GM12878 (cell line): Measurements from ENCODE around the gene HK1. TPM values are rescaled to one million over a fixed set of nuclear protein-coding genes. Genes with fewer than 3 reads are reported as not detected.

Source experiments
- ATAC-seq: fragments of 200-7000 bp; cut with Tn5 transposase; 3 replicates; pipeline ENCODE4 v1.9.1; 2020; ENCODE audit warnings: mild to moderate bottlenecking, moderate library complexity
- BruUV-seq: library from RNA; stranded (reverse); fragments of 400-500 nt; replicated peaks from 2 replicates; lab custom pipeline; 2021; lab: Mats Ljungman, UMichigan
- CTCF ChIA-PET: fragments of 300-600 bp; sonication (Branson Sonifier 250); formaldehyde crosslinking; extraction: SDS; loops from one replicate; lab custom pipeline; 2021; ENCODE audit warnings: inconsistent platforms; lab: Yijun Ruan, JAX
- POLR2A ChIA-PET: fragments of 350-600 bp; formaldehyde crosslinking; extraction: SDS; loops from one replicate; lab custom pipeline; 2021; ENCODE audit warnings: inconsistent platforms; lab: Charles Lee
- RAD21 ChIA-PET: fragments of 300-600 bp; sonication (Branson Sonifier 250); formaldehyde crosslinking; loops from one replicate; lab custom pipeline; 2023; ENCODE audit warnings: antibody characterized with exemption; ENCODE audit not compliant: unreplicated experiment; lab: Charles Lee
- SMC1A ChIA-PET: fragments of 300-600 bp; sonication (Branson Sonifier 250); formaldehyde crosslinking; loops from one replicate; lab custom pipeline; 2023; ENCODE audit not compliant: unreplicated experiment, uncharacterized antibody; lab: Charles Lee
- DNase-seq: peaks from one replicate; pipeline ENCODE4 v3.0.0-alpha.2; 2011; ENCODE audit warnings: low read depth, low spot score
- FAIRE-seq: peaks from 3 replicates; lab custom pipeline; 2011; peaks lifted over from hg19 to GRCh38; lab: Jason Lieb, UNC
- H2AFZ ChIP-seq: 2 replicates; pipeline ENCODE4 v1.6.0; 2011; ENCODE audit warnings: low read depth, low read length, control low read depth; ENCODE audit not compliant: control insufficient read depth
- H3K27ac ChIP-seq: 2 replicates; pipeline ENCODE4 v1.5.1; 2011; ENCODE audit warnings: control low read depth; ENCODE audit not compliant: control insufficient read depth, insufficient read depth
- H3K27me3 ChIP-seq, 2 experiments: replicated peaks in 1 of 2; 2 replicates each; pipeline versions ENCODE4 v1.6.0 to v1.6.1; 2011; ENCODE audit warnings: low read length in 1 of 2; ENCODE audit not compliant: control insufficient read depth in 2 of 2, insufficient read depth in 2 of 2
- H3K36me3 ChIP-seq, 2 experiments: 2 replicates each; pipeline ENCODE4 v1.5.1; 2011; ENCODE audit warnings: low read length in 1 of 2; ENCODE audit not compliant: control insufficient read depth in 2 of 2, insufficient read depth in 2 of 2
- H3K4me1 ChIP-seq: 2 replicates; pipeline ENCODE4 v1.6.1; 2011; ENCODE audit warnings: mild to moderate bottlenecking, low read length, moderate library complexity, mixed read lengths; ENCODE audit not compliant: control insufficient read depth, insufficient read depth
- H3K4me2 ChIP-seq: 2 replicates; pipeline ENCODE4 v1.6.0; 2011; ENCODE audit warnings: control low read depth; ENCODE audit not compliant: control insufficient read depth, insufficient read depth
- H3K4me3 ChIP-seq: fragments of 200-600 bp; sonication (generic); 2 replicates; pipeline ENCODE4 v1.5.1; 2016
- H3K79me2 ChIP-seq: 2 replicates; pipeline ENCODE4 v1.6.0; 2011; ENCODE audit warnings: low read length; ENCODE audit not compliant: control insufficient read depth, insufficient read depth
- H3K9ac ChIP-seq: 2 replicates; pipeline ENCODE4 v1.8.0; 2011; ENCODE audit warnings: low read length, control low read depth, mixed read lengths; ENCODE audit not compliant: control insufficient read depth, insufficient read depth
- H3K9me3 ChIP-seq: replicated peaks from 3 replicates; pipeline ENCODE4 v1.5.1; 2011; ENCODE audit warnings: mild to moderate bottlenecking, low read length; ENCODE audit not compliant: control insufficient read depth, insufficient read depth
- H4K20me1 ChIP-seq: 2 replicates; pipeline ENCODE4 v1.6.0; 2011; ENCODE audit not compliant: control insufficient read depth, insufficient read depth
- CHD4 ChIP-seq: fragments of 200-600 bp; sonication (generic); IDR thresholded peaks from 2 replicates; pipeline ENCODE4 v1.6.1; 2016; ENCODE audit warnings: mild to moderate bottlenecking
- CTCF ChIP-seq, 3 experiments: IDR thresholded peaks in 2 of 3; conservative IDR thresholded peaks in 1 of 3; 2 replicates each; pipeline ENCODE4 v1.5.1; 2011; ENCODE audit warnings: low read depth in 3 of 3, low read length in 3 of 3, mild to moderate bottlenecking in 3 of 3, control low read depth in 2 of 3, moderate library complexity in 2 of 3, inconsistent platforms in 1 of 3, mixed read lengths in 1 of 3; ENCODE audit not compliant: control insufficient read depth in 2 of 3, insufficient read depth in 1 of 3; ENCODE audit errors: extremely low read depth in 1 of 3
- E2F8 ChIP-seq: fragments of 450-650 bp; IDR thresholded peaks from 2 replicates; pipeline ENCODE4 v1.6.1; 2018; ENCODE audit warnings: mild to moderate bottlenecking, low read depth, moderate library complexity; ENCODE audit not compliant: partially characterized antibody
- FOXK2 ChIP-seq: fragments of 450-650 bp; IDR thresholded peaks from 2 replicates; pipeline ENCODE4 v1.6.1; 2017; ENCODE audit warnings: mild to moderate bottlenecking, moderate library complexity
- MEF2B ChIP-seq: fragments of 450-650 bp; IDR thresholded peaks from 2 replicates; pipeline ENCODE4 v1.6.1; 2018; ENCODE audit warnings: mild to moderate bottlenecking, moderate library complexity; ENCODE audit not compliant: partially characterized antibody, poor library complexity, severe bottlenecking
- NR2C2 ChIP-seq: IDR thresholded peaks from 2 replicates; pipeline ENCODE4 v1.6.1; 2011; ENCODE audit warnings: borderline replicate concordance, low read depth; ENCODE audit not compliant: control insufficient read depth, insufficient read length
- PAX5 ChIP-seq: IDR thresholded peaks from 2 replicates; pipeline ENCODE4 v1.6.1; 2011; ENCODE audit warnings: low read depth, low read length, borderline replicate concordance
- SMAD5 ChIP-seq: IDR thresholded peaks from 2 replicates; pipeline ENCODE4 v1.6.1; 2016; ENCODE audit warnings: antibody characterized with exemption, low read depth
- STAT1 ChIP-seq: fragments of 450-650 bp; conservative IDR thresholded peaks from 2 replicates; pipeline ENCODE4 v1.6.1; 2014; ENCODE audit warnings: antibody characterized with exemption, mild to moderate bottlenecking
- WRNIP1 ChIP-seq: IDR thresholded peaks from 2 replicates; pipeline ENCODE4 v1.6.1; 2011; ENCODE audit warnings: low read depth, low read length, improper control_type of control experiment, borderline replicate concordance
- ZNF207 ChIP-seq: fragments of 450-650 bp; IDR thresholded peaks from 2 replicates; pipeline ENCODE4 v1.6.1; 2014; ENCODE audit warnings: antibody characterized with exemption, mild to moderate bottlenecking, borderline replicate concordance
- whole genome bisulfite sequencing: methylation state at CpG from one replicate; pipeline ENCODE4 v1.1.6; 2016; ENCODE audit warnings: low lambda C conversion rate; ENCODE audit not compliant: insufficient replicate concordance, insufficient coverage; ENCODE audit errors: missing lambda C conversion rate; 5-methylcytosine and 5-hydroxymethylcytosine counted together
- in situ Hi-C: fragments of 300-500 bp; cut with MboI; formaldehyde crosslinking; loops from 9 replicates; pipeline ENCODE4 v1.14.3; 2018; ENCODE audit warnings: mixed read lengths
- intact Hi-C: fragments of 100-400 bp; cut with micrococcal nuclease; formaldehyde crosslinking; loops from one replicate; pipeline ENCODE4 v1.14.2; 2022; ENCODE audit not compliant: unreplicated experiment
- polyA plus RNA-seq, 11 experiments: library from polyadenylated mRNA; depleted of rRNA in 4 of 11; unstranded in 6 of 11; stranded (reverse) in 5 of 11; fragments of >200 nt; fragmentation: Nextera tagmentation in 4 of 11; fragmentation: Illumina TruSeq in 1 of 11; extraction: Ambion mirVana in 4 of 11; extraction: Trizol in 1 of 11; gene quantifications; 1 replicate in 1 of 11; 2 replicates in 10 of 11; pipeline versions ENCODE4 v1.2.1 to v1.2.3, GENCODE V29; 2011 to 2016; ENCODE audit warnings: inconsistent platforms in 2 of 11, missing spikeins in 2 of 11, low read depth in 1 of 11
- total RNA-seq, 4 experiments: library from RNA; depleted of rRNA in 3 of 4; stranded (reverse); fragments of >200 nt in 3 of 4; fragmentation: Illumina TruSeq in 1 of 4; extraction: Trizol in 1 of 4; gene quantifications; 2 replicates each; pipeline versions ENCODE4 v1.2.1 to v1.2.3, GENCODE V29; 2013 to 2021
- TF ChIP-seq, protein P1 (sequence below): IDR thresholded peaks from 2 replicates; pipeline ENCODE4 v1.6.1; 2011; ENCODE audit warnings: mild to moderate bottlenecking, low read depth, low read length, moderate library complexity; ENCODE audit not compliant: insufficient replicate concordance
- TF ChIP-seq, protein P2 (sequence below): IDR thresholded peaks from 2 replicates; pipeline ENCODE4 v1.6.1; 2011; ENCODE audit warnings: low read depth, low read length, improper control_type of control experiment, borderline replicate concordance
- TF ChIP-seq, protein P3 (sequence below): IDR thresholded peaks from 2 replicates; pipeline ENCODE4 v1.6.1; 2011; ENCODE audit warnings: borderline replicate concordance, low read depth, mild to moderate bottlenecking, moderate library complexity, low read length; ENCODE audit not compliant: insufficient read depth, poor library complexity, severe bottlenecking

Gene HK1
- total and polyA plus RNA-seq, 10 of the 15 experiments (the other 5 are each of a cell fraction or from before 2014, with no cell fraction given): 3.4 to 77.3 (median 46.6) TPM

- Histone ChIP-seq H3K36me3 (no peaks in the 10 kb centered on the region), H3K9me3 (no peaks in the 10 kb centered on the region), H3K9ac (no peak overlapping the region), H2AFZ (no peak overlapping the region), H3K4me3 (no peak overlapping the region), H3K27me3 (no peaks in the 10 kb centered on the region; a peak in 2 of 4 replicates), H3K27ac (no peak overlapping the region), H4K20me1 (no peaks in the 10 kb centered on the region), H3K79me2 (no peaks in the 10 kb centered on the region), H3K4me1 (no peaks in the 10 kb centered on the region), H3K4me2 (no peak overlapping the region)
- no peak for ATAC-seq
- intact Hi-C loops (no loop called here), in situ Hi-C loops (loop anchor here (10.0 kb wide), 1 partner anchor 216 kb away; the partner anchor contains the start of gene FAM241B)
- ChIA-PET CTCF (interaction anchor here (0.6 to 3.6 kb wide), 4 partner anchors 12 to 218 kb away, joined by 3 to 18 read pairs (median 8); no protein-coding TSS in a partner anchor), RAD21 (no interaction called here), POLR2A (interaction anchor here (0.5 kb wide), 1 partner anchor 138 kb away, joined by 3 read pairs; no protein-coding TSS in a partner anchor), SMC1A (interaction anchor here (1.0 kb wide), 1 partner anchor 11 kb away, joined by 4 read pairs; no protein-coding TSS in a partner anchor)
- no peak for DNase-seq
- no peak for FAIRE-seq
- WGBS: 59% methylated on average over 18 of the region's 18 CpGs
- BruUV-seq: no TSS peak
- TF ChIP-seq WRNIP1: no peak
- TF ChIP-seq CHD4: no peak
- TF ChIP-seq, protein P1, sequence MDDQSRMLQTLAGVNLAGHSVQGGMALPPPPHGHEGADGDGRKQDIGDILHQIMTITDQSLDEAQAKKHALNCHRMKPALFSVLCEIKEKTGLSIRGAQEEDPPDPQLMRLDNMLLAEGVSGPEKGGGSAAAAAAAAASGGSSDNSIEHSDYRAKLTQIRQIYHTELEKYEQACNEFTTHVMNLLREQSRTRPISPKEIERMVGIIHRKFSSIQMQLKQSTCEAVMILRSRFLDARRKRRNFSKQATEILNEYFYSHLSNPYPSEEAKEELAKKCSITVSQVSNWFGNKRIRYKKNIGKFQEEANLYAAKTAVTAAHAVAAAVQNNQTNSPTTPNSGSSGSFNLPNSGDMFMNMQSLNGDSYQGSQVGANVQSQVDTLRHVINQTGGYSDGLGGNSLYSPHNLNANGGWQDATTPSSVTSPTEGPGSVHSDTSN: no peak
- no peak for TF ChIP-seq ZNF207
- TF ChIP-seq MEF2B: no peak
- no peak for TF ChIP-seq STAT1
- no peak for TF ChIP-seq E2F8
- TF ChIP-seq, protein P2, sequence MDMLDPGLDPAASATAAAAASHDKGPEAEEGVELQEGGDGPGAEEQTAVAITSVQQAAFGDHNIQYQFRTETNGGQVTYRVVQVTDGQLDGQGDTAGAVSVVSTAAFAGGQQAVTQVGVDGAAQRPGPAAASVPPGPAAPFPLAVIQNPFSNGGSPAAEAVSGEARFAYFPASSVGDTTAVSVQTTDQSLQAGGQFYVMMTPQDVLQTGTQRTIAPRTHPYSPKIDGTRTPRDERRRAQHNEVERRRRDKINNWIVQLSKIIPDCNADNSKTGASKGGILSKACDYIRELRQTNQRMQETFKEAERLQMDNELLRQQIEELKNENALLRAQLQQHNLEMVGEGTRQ: no peak
- no peak for TF ChIP-seq NR2C2
- TF ChIP-seq SMAD5: no peak
- TF ChIP-seq CTCF (IDR thresholded peaks at IDR 0.05 in 2 of 3, conservative IDR thresholded peaks at IDR 0.05 in 1 of 3; ENCODE audit: control insufficient read depth in 2 of 3, extremely low read depth in 1 of 3, insufficient read depth in 1 of 3, low read depth in 3 of 3, low read length in 3 of 3): no peak
- no peak for TF ChIP-seq FOXK2
- TF ChIP-seq, protein P3, sequence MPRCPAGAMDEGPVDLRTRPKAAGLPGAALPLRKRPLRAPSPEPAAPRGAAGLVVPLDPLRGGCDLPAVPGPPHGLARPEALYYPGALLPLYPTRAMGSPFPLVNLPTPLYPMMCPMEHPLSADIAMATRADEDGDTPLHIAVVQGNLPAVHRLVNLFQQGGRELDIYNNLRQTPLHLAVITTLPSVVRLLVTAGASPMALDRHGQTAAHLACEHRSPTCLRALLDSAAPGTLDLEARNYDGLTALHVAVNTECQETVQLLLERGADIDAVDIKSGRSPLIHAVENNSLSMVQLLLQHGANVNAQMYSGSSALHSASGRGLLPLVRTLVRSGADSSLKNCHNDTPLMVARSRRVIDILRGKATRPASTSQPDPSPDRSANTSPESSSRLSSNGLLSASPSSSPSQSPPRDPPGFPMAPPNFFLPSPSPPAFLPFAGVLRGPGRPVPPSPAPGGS: no peak
- TF ChIP-seq PAX5: no peak
Measured at GRCh38 chr10:69419096-69419743, 140.9 kb downstream of the HK1 start.
